Measurements from ENCODE around the gene TPTE. TPM values are rescaled to one million over a fixed set of nuclear protein-coding genes. Genes with fewer than 3 reads are reported as not detected.
"Not testable (repeated sequence)": the region's sequence is repeated elsewhere in the genome, so short reads cannot be mapped to it uniquely, and the experiment has no call there.

The TPTE gene
- total and polyA plus RNA-seq, 2 of the 8 experiments (the other 6 are each of a cell fraction or from before 2014, with no cell fraction given): not detected

DNA sequence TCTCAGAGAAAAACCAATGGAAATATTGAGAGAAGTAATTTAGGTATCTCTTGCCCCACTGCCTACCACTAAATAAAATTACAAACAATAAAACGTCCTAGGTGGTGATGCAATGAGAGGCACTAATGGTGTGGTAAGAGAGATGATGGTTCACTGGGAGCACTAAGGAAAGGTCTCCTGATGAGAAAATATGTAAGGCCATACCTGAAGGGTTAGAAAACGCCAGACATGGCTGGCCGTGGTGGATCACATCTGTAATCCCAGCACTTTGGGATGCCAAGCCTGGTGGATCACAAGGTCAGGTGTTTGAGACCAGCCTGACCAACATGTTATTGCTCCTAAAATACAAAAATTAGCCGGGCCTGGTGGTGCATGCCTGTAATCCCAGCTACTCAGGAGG is 41.5 kb upstream of the TPTE start:
- H4K8ac ChIP-seq (ENCODE audit: extremely low read depth, insufficient read depth, low read length); H4K20me1 ChIP-seq (replicated peaks in 1 of 2; ENCODE audit: control insufficient read depth in 1 of 2, insufficient read depth in 2 of 2, low read length in 2 of 2); H3K27me3 ChIP-seq (replicated peaks in 1 of 4; ENCODE audit: control insufficient read depth in 3 of 4, extremely low read depth in 1 of 4, insufficient read depth in 3 of 4, low read length in 3 of 4); H2BK5ac ChIP-seq (ENCODE audit: low read depth, low read length); H3K4ac ChIP-seq (replicated peaks; ENCODE audit: insufficient read length, low read depth, low read length); H2BK15ac ChIP-seq (ENCODE audit: low read length); H3K4me3 ChIP-seq (ENCODE audit: extremely low read depth in 1 of 4, insufficient read depth in 2 of 4, low read depth in 3 of 4, low read length in 4 of 4); DNase-seq (ENCODE audit: low read depth in 1 of 2, low spot score in 2 of 2); H3K9ac ChIP-seq (replicated peaks in 1 of 4; ENCODE audit: extremely low read depth in 1 of 4, low read depth in 3 of 4, low read length in 3 of 4); H2AK5ac ChIP-seq (ENCODE audit: low read depth, low read length); H3K14ac ChIP-seq (ENCODE audit: insufficient read length); H3K23me2 ChIP-seq (ENCODE audit: low read depth, low read length); H3K79me1 ChIP-seq (ENCODE audit: low read depth, low read length); H3K23ac ChIP-seq (ENCODE audit: insufficient read length); H3K4me2 ChIP-seq (ENCODE audit: insufficient read depth in 1 of 2, low read depth in 2 of 2, low read length in 2 of 2); H2BK12ac ChIP-seq (ENCODE audit: low read depth, low read length); H3K56ac ChIP-seq (replicated peaks; ENCODE audit: insufficient read length, low read depth, low read length); CTCF ChIA-PET (ENCODE audit: partially characterized antibody); POLR2A ChIA-PET (ENCODE audit: partially characterized antibody); H3K27ac ChIP-seq (ENCODE audit: low read depth, low read length); H2BK120ac ChIP-seq (replicated peaks; ENCODE audit: low read depth, low read length); H2BK20ac ChIP-seq (ENCODE audit: low read length); H3K4me1 ChIP-seq (replicated peaks in 1 of 4; ENCODE audit: control insufficient read depth in 3 of 4, insufficient read depth in 4 of 4, low read length in 3 of 4); H3K79me2 ChIP-seq (ENCODE audit: control insufficient read depth in 1 of 2, insufficient read depth in 2 of 2, low read length in 2 of 2); H3K18ac ChIP-seq (ENCODE audit: extremely low read depth, low read length); FAIRE-seq; H4K5ac ChIP-seq (ENCODE audit: insufficient read length, low read depth, low read length); H2AFZ ChIP-seq (ENCODE audit: low read length); H3K36me3 ChIP-seq (ENCODE audit: control insufficient read depth in 2 of 4, insufficient read depth in 4 of 4, low read length in 3 of 4); H4K91ac ChIP-seq (replicated peaks; ENCODE audit: insufficient read length, low read length): not testable (repeated sequence)
- H3K9me3 ChIP-seq (ENCODE audit: insufficient read depth in 2 of 2, low read depth in 1 of 2, low read length in 1 of 2): peaks cover 21 to 35% of the 10 kb centered on the region in 2 experiments
- 69% methylated on average over 3 of the region's 4 CpGs; no CpG with 5 or more reads in 1 of the 2 experiments for WGBS, 2 experiments (ENCODE audit: extremely low coverage in 1 of 2, insufficient coverage in 1 of 2, insufficient read length in 1 of 2, insufficient replicate concordance in 2 of 2, low coverage in 1 of 2, low lambda C conversion rate in 2 of 2, missing lambda C conversion rate in 1 of 2)

DNA sequence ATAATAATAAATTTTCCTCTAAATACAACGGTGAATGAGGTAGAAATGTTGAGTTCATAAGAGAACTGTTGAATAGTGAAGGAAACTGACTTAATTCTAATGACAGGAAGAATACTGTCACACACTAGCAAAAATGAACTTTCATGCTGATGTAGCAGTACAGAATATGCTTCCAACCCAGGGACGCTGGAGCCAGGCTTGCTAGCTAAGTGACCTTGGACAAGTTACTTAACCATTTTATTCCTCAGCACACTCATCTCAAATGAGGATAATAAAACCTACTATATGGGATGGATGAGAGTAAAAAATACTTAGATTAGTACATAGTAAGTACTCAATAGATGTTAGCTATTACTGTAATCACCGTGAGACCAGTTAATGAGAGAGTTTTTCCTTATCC is 36.5 kb upstream of the TPTE start:
- H3K56ac ChIP-seq (replicated peaks; ENCODE audit: insufficient read length, low read depth, low read length); H3K79me1 ChIP-seq (ENCODE audit: low read depth, low read length); DNase-seq (ENCODE audit: low read depth in 1 of 2, low spot score in 2 of 2); H3K4me2 ChIP-seq (ENCODE audit: insufficient read depth in 1 of 2, low read depth in 2 of 2, low read length in 2 of 2); H3K36me3 ChIP-seq (ENCODE audit: control insufficient read depth in 2 of 4, insufficient read depth in 4 of 4, low read length in 3 of 4); H4K20me1 ChIP-seq (replicated peaks in 1 of 2; ENCODE audit: control insufficient read depth in 1 of 2, insufficient read depth in 2 of 2, low read length in 2 of 2); H3K14ac ChIP-seq (ENCODE audit: insufficient read length); H3K18ac ChIP-seq (ENCODE audit: extremely low read depth, low read length); H3K23ac ChIP-seq (ENCODE audit: insufficient read length); H3K9ac ChIP-seq (replicated peaks in 1 of 4; ENCODE audit: extremely low read depth in 1 of 4, low read depth in 3 of 4, low read length in 3 of 4); H2BK5ac ChIP-seq (ENCODE audit: low read depth, low read length); H3K4ac ChIP-seq (replicated peaks; ENCODE audit: insufficient read length, low read depth, low read length); H2AK5ac ChIP-seq (ENCODE audit: low read depth, low read length); H3K27ac ChIP-seq (ENCODE audit: low read depth, low read length); H3K23me2 ChIP-seq (ENCODE audit: low read depth, low read length); H3K4me3 ChIP-seq (ENCODE audit: extremely low read depth in 1 of 4, insufficient read depth in 2 of 4, low read depth in 3 of 4, low read length in 4 of 4); H3K27me3 ChIP-seq (replicated peaks in 1 of 4; ENCODE audit: control insufficient read depth in 3 of 4, extremely low read depth in 1 of 4, insufficient read depth in 3 of 4, low read length in 3 of 4); H3K79me2 ChIP-seq (ENCODE audit: control insufficient read depth in 1 of 2, insufficient read depth in 2 of 2, low read length in 2 of 2); H4K91ac ChIP-seq (replicated peaks; ENCODE audit: insufficient read length, low read length); H4K5ac ChIP-seq (ENCODE audit: insufficient read length, low read depth, low read length); H2BK20ac ChIP-seq (ENCODE audit: low read length); CTCF ChIA-PET (ENCODE audit: partially characterized antibody); H4K8ac ChIP-seq (ENCODE audit: extremely low read depth, insufficient read depth, low read length); H2BK15ac ChIP-seq (ENCODE audit: low read length); H2AFZ ChIP-seq (ENCODE audit: low read length); H2BK120ac ChIP-seq (replicated peaks; ENCODE audit: low read depth, low read length); H3K4me1 ChIP-seq (replicated peaks in 1 of 4; ENCODE audit: control insufficient read depth in 3 of 4, insufficient read depth in 4 of 4, low read length in 3 of 4); FAIRE-seq; POLR2A ChIA-PET (ENCODE audit: partially characterized antibody); H2BK12ac ChIP-seq (ENCODE audit: low read depth, low read length): not testable (repeated sequence)
- WGBS, 2 experiments (ENCODE audit: extremely low coverage in 1 of 2, insufficient coverage in 1 of 2, insufficient read length in 1 of 2, insufficient replicate concordance in 2 of 2, low coverage in 1 of 2, low lambda C conversion rate in 2 of 2, missing lambda C conversion rate in 1 of 2): 71% methylated on average over 3 of the region's 3 CpGs; no CpG with 5 or more reads in 1 of the 2 experiments
- H3K9me3 ChIP-seq (ENCODE audit: insufficient read depth in 2 of 2, low read depth in 1 of 2, low read length in 1 of 2): peaks cover 13 to 31% of the 10 kb centered on the region in 2 experiments; a peak in 3 of 4 replicates

All from H1 (cell line).